ENCODE results near the gene ST6GALNAC3.

Gene ST6GALNAC3

GRCh38 chr1:76444773-76445172, 370.2 kb downstream of the ST6GALNAC3 start:
- Histone ChIP-seq H3K4me1 (ENCODE audit: control insufficient read depth, insufficient read depth, low read length, poor library complexity, severe bottlenecking) (no peaks in the 10 kb centered on the region), H3K27ac (ENCODE audit: insufficient read depth, low read length, poor library complexity, severe bottlenecking) (no peak overlapping the region), H3K27me3 (replicated peaks; ENCODE audit: control insufficient read depth, insufficient read depth, low read length, poor library complexity, severe bottlenecking) (no peaks in the 10 kb centered on the region), H3K36me3 (ENCODE audit: control insufficient read depth, insufficient read depth, low read length) (no peaks in the 10 kb centered on the region), H3K4me3 (ENCODE audit: insufficient read depth, low read depth, low read length, poor library complexity, severe bottlenecking) (no peak overlapping the region), H3K9me3 (ENCODE audit: control insufficient read depth, low read length) (no peaks in the 10 kb centered on the region)
- no peak for DNase-seq

DNA sequence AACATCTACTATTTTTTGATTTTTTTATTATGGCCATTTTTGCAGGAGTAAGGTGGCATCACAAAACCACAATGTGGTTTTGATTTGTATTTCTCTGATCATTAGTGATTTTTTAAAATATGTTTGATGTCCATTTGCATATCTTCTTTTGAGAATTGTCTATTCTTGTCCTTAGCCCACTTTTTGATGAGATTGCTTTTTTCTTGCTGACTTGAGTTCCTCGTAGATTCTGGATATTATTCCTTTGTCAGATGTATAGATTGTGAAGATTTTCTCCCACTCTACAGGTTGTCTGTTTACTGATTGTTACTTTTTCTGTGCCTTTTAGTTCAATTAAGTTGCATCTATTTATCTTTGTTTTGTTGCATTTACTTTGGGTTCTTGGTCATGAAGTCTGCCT, 375.7 kb downstream of the ST6GALNAC3 start:
- Histone ChIP-seq H3K4me1 (ENCODE audit: control insufficient read depth, insufficient read depth, low read length, poor library complexity, severe bottlenecking) (no peaks in the 10 kb centered on the region), H3K4me3 (ENCODE audit: insufficient read depth, low read depth, low read length, poor library complexity, severe bottlenecking) (no peak overlapping the region), H3K27me3 (replicated peaks; ENCODE audit: control insufficient read depth, insufficient read depth, low read length, poor library complexity, severe bottlenecking) (no peaks in the 10 kb centered on the region), H3K36me3 (ENCODE audit: control insufficient read depth, insufficient read depth, low read length) (no peaks in the 10 kb centered on the region), H3K27ac (ENCODE audit: insufficient read depth, low read length, poor library complexity, severe bottlenecking) (no peak overlapping the region), H3K9me3 (ENCODE audit: control insufficient read depth, low read length) (no peaks in the 10 kb centered on the region)
- DNase-seq = no peak

- no peaks in the 10 kb centered on the region for H3K27me3 ChIP-seq (replicated peaks; ENCODE audit: control insufficient read depth, insufficient read depth, low read length, poor library complexity, severe bottlenecking)
- H3K4me1 ChIP-seq (ENCODE audit: control insufficient read depth, insufficient read depth, low read length, poor library complexity, severe bottlenecking) = no peaks in the 10 kb centered on the region
- no peak overlapping the region for H3K27ac ChIP-seq (ENCODE audit: insufficient read depth, low read length, poor library complexity, severe bottlenecking)
- no peaks in the 10 kb centered on the region for H3K9me3 ChIP-seq (ENCODE audit: control insufficient read depth, low read length)
- DNase-seq = no peak
- H3K4me3 ChIP-seq (ENCODE audit: insufficient read depth, low read depth, low read length, poor library complexity, severe bottlenecking) = no peak overlapping the region
- H3K36me3 ChIP-seq (ENCODE audit: control insufficient read depth, insufficient read depth, low read length) = no peaks in the 10 kb centered on the region
Measured at GRCh38 chr1:76463278-76463677, 388.7 kb downstream of the ST6GALNAC3 start.

DNA sequence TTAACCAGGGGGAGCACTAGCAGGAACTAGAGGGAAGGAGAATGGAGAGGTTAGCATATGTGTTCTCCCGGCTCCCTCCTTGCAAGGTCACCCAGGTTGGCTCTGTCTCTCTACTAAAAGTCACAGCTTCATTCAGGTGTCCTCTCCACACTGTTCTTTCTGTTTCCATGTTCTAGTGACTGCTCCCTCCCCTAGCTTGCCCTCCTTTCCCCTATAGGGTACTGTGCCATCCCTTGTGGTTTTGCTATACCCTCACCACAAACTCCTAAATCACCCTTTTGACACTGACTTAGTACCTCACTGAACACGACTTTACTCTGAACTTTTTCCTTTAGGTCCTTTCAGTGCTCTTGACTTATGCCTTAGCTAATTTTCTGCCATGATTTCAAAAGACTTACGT, 389.3 kb downstream of the ST6GALNAC3 start:
- no peak for DNase-seq

GRCh38 chr1:76465030-76465429, 390.5 kb downstream of the ST6GALNAC3 start:
- no peaks in the 10 kb centered on the region for H3K27me3 ChIP-seq (replicated peaks; ENCODE audit: control insufficient read depth, insufficient read depth, low read length, poor library complexity, severe bottlenecking)
- no peak overlapping the region for H3K27ac ChIP-seq (ENCODE audit: insufficient read depth, low read length, poor library complexity, severe bottlenecking)
- H3K9me3 ChIP-seq (ENCODE audit: control insufficient read depth, low read length) = no peaks in the 10 kb centered on the region
- no peaks in the 10 kb centered on the region for H3K4me1 ChIP-seq (ENCODE audit: control insufficient read depth, insufficient read depth, low read length, poor library complexity, severe bottlenecking)
- H3K36me3 ChIP-seq (ENCODE audit: control insufficient read depth, insufficient read depth, low read length) = no peaks in the 10 kb centered on the region
- H3K4me3 ChIP-seq (ENCODE audit: insufficient read depth, low read depth, low read length, poor library complexity, severe bottlenecking) = no peak overlapping the region
- DNase-seq = no peak

More for the DNA sequence above, 389.3 kb downstream of the ST6GALNAC3 start:
- H3K27me3 ChIP-seq (replicated peaks; ENCODE audit: control insufficient read depth, insufficient read depth, low read length, poor library complexity, severe bottlenecking) = no peaks in the 10 kb centered on the region
- no peaks in the 10 kb centered on the region for H3K4me1 ChIP-seq (ENCODE audit: control insufficient read depth, insufficient read depth, low read length, poor library complexity, severe bottlenecking)
- no peak overlapping the region for H3K27ac ChIP-seq (ENCODE audit: insufficient read depth, low read length, poor library complexity, severe bottlenecking)
- H3K4me3 ChIP-seq (ENCODE audit: insufficient read depth, low read depth, low read length, poor library complexity, severe bottlenecking) = no peak overlapping the region
- no peaks in the 10 kb centered on the region for H3K36me3 ChIP-seq (ENCODE audit: control insufficient read depth, insufficient read depth, low read length)
- H3K9me3 ChIP-seq (ENCODE audit: control insufficient read depth, low read length) = no peaks in the 10 kb centered on the region

DNA sequence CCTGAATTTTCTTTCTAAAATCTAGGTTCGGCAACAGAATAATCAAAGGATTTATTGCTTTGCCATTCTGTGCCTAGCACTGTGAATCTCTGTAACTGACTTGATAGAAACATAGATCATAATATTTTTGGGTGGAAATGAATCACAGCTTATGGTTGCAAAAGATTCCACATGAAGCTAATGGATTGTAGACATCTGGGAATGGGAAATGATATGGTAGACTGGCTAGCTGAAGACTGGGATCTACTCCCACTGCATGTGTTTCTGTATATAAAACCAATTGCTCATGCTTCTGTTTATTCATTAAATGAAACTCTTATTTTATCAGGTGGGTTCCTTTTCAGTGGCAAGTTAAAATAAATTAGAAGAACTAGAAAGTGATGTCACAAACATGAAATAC, 395.6 kb downstream of the ST6GALNAC3 start:
- H3K4me1 ChIP-seq (ENCODE audit: control insufficient read depth, insufficient read depth, low read length, poor library complexity, severe bottlenecking) = no peaks in the 10 kb centered on the region
- H3K9me3 ChIP-seq (ENCODE audit: control insufficient read depth, low read length) = no peaks in the 10 kb centered on the region
- H3K36me3 ChIP-seq (ENCODE audit: control insufficient read depth, insufficient read depth, low read length) = no peaks in the 10 kb centered on the region
- H3K27me3 ChIP-seq (replicated peaks; ENCODE audit: control insufficient read depth, insufficient read depth, low read length, poor library complexity, severe bottlenecking) = no peaks in the 10 kb centered on the region
- H3K4me3 ChIP-seq (ENCODE audit: insufficient read depth, low read depth, low read length, poor library complexity, severe bottlenecking) = no peak overlapping the region
- no peak for DNase-seq
- H3K27ac ChIP-seq (ENCODE audit: insufficient read depth, low read length, poor library complexity, severe bottlenecking) = no peak overlapping the region

- DNase-seq = no peak
- Histone ChIP-seq H3K4me1 (ENCODE audit: control insufficient read depth, insufficient read depth, low read length, poor library complexity, severe bottlenecking) (no peaks in the 10 kb centered on the region), H3K4me3 (ENCODE audit: insufficient read depth, low read depth, low read length, poor library complexity, severe bottlenecking) (no peak overlapping the region), H3K36me3 (ENCODE audit: control insufficient read depth, insufficient read depth, low read length) (no peaks in the 10 kb centered on the region), H3K27me3 (replicated peaks; ENCODE audit: control insufficient read depth, insufficient read depth, low read length, poor library complexity, severe bottlenecking) (no peaks in the 10 kb centered on the region), H3K9me3 (ENCODE audit: control insufficient read depth, low read length) (no peaks in the 10 kb centered on the region), H3K27ac (ENCODE audit: insufficient read depth, low read length, poor library complexity, severe bottlenecking) (no peak overlapping the region)
Measured at GRCh38 chr1:76471536-76471935, 397.0 kb downstream of the ST6GALNAC3 start.

DNA sequence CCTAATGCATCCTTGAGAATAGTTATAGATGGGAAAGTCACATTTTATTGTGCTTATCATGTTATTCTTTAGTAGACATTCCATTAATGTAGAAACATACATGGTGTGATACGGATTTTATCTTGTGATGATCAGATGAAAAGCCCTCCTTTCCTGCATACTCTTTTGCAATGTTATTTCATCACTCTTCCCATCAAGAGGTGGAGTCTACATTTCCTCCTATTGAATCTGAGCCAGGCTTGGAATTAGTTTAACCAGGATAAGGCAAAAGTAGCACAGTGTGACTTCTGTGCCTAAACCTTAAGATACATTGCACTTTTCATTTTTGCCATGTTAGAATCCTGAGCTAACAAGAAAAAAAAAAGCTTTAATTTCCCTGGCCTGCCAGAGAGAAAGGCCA, 399.0 kb downstream of the ST6GALNAC3 start:
- Histone ChIP-seq H3K27me3 (replicated peaks; ENCODE audit: control insufficient read depth, insufficient read depth, low read length, poor library complexity, severe bottlenecking) (no peaks in the 10 kb centered on the region), H3K9me3 (ENCODE audit: control insufficient read depth, low read length) (no peaks in the 10 kb centered on the region), H3K4me1 (ENCODE audit: control insufficient read depth, insufficient read depth, low read length, poor library complexity, severe bottlenecking) (no peaks in the 10 kb centered on the region), H3K36me3 (ENCODE audit: control insufficient read depth, insufficient read depth, low read length) (no peaks in the 10 kb centered on the region), H3K4me3 (ENCODE audit: insufficient read depth, low read depth, low read length, poor library complexity, severe bottlenecking) (no peak overlapping the region), H3K27ac (ENCODE audit: insufficient read depth, low read length, poor library complexity, severe bottlenecking) (no peak overlapping the region)
- no peak for DNase-seq

GRCh38 chr1:76474922-76475321, 400.4 kb downstream of the ST6GALNAC3 start:
- Histone ChIP-seq H3K9me3 (ENCODE audit: control insufficient read depth, low read length) (no peaks in the 10 kb centered on the region), H3K27me3 (replicated peaks; ENCODE audit: control insufficient read depth, insufficient read depth, low read length, poor library complexity, severe bottlenecking) (no peaks in the 10 kb centered on the region), H3K4me3 (ENCODE audit: insufficient read depth, low read depth, low read length, poor library complexity, severe bottlenecking) (no peak overlapping the region), H3K36me3 (ENCODE audit: control insufficient read depth, insufficient read depth, low read length) (no peaks in the 10 kb centered on the region), H3K27ac (ENCODE audit: insufficient read depth, low read length, poor library complexity, severe bottlenecking) (no peak overlapping the region), H3K4me1 (ENCODE audit: control insufficient read depth, insufficient read depth, low read length, poor library complexity, severe bottlenecking) (no peaks in the 10 kb centered on the region)
- no peak for DNase-seq

DNA sequence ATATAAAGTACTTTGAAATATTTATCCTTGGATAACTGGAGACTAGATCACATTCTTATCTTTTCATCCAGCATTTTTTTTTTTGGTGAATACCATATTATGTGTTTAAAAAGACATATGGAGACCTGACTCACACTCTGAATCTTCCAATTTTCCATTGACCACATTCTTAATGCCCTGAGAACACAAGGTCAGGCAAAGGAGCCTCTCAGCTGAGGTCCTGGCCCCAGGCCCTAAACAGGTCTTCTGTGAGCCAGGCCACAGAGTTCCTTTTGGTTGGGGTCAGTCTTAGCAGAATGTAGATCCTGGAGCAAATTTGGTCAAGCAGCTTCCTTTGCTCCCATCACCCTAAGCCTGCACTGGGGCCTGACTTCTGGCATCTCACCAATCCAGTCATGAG, 402.6 kb downstream of the ST6GALNAC3 start:
- Histone ChIP-seq H3K4me3 (ENCODE audit: insufficient read depth, low read depth, low read length, poor library complexity, severe bottlenecking) (no peak overlapping the region), H3K9me3 (ENCODE audit: control insufficient read depth, low read length) (no peaks in the 10 kb centered on the region)
- DNase-seq = no peak

GRCh38 chr1:76480827-76481226, 406.3 kb downstream of the ST6GALNAC3 start:
- Histone ChIP-seq H3K27me3 (replicated peaks; ENCODE audit: control insufficient read depth, insufficient read depth, low read length, poor library complexity, severe bottlenecking) (no peaks in the 10 kb centered on the region), H3K27ac (ENCODE audit: insufficient read depth, low read length, poor library complexity, severe bottlenecking) (no peak overlapping the region), H3K4me1 (ENCODE audit: control insufficient read depth, insufficient read depth, low read length, poor library complexity, severe bottlenecking) (no peaks in the 10 kb centered on the region), H3K9me3 (ENCODE audit: control insufficient read depth, low read length) (no peaks in the 10 kb centered on the region), H3K36me3 (ENCODE audit: control insufficient read depth, insufficient read depth, low read length) (no peaks in the 10 kb centered on the region), H3K4me3 (ENCODE audit: insufficient read depth, low read depth, low read length, poor library complexity, severe bottlenecking) (no peak overlapping the region)
- no peak for DNase-seq

More for the DNA sequence above, 402.6 kb downstream of the ST6GALNAC3 start:
- no peak overlapping the region for H3K27ac ChIP-seq (ENCODE audit: insufficient read depth, low read length, poor library complexity, severe bottlenecking)
- H3K36me3 ChIP-seq (ENCODE audit: control insufficient read depth, insufficient read depth, low read length) = no peaks in the 10 kb centered on the region
- H3K4me1 ChIP-seq (ENCODE audit: control insufficient read depth, insufficient read depth, low read length, poor library complexity, severe bottlenecking) = no peaks in the 10 kb centered on the region
- H3K27me3 ChIP-seq (replicated peaks; ENCODE audit: control insufficient read depth, insufficient read depth, low read length, poor library complexity, severe bottlenecking) = no peaks in the 10 kb centered on the region

Data from effector memory CD4-positive, alpha-beta T cell (primary cell).